Hepatocyte (in vitro differentiated cells): ENCODE results near the gene SH3BGR.

ENCODE experiments used
- EZH2 ChIP-seq: fragments of 200-600 bp; sonication (generic); IDR thresholded peaks from 2 replicates; pipeline ENCODE4 v1.6.1; 2016; ENCODE audit warnings: antibody characterized with exemption, mild to moderate bottlenecking, borderline replicate concordance
- TF ChIP-seq, protein P1 (sequence below): fragments of 200-600 bp; sonication (generic); IDR thresholded peaks from 2 replicates; pipeline ENCODE4 v1.5.1; 2016; ENCODE audit warnings: antibody characterized with exemption, mild to moderate bottlenecking; ENCODE audit not compliant: poor library complexity

GRCh38 chr21:39468559-39468958 is 16.8 kb downstream of the SH3BGR start:
- no peak for TF ChIP-seq EZH2
- TF ChIP-seq, protein P1, sequence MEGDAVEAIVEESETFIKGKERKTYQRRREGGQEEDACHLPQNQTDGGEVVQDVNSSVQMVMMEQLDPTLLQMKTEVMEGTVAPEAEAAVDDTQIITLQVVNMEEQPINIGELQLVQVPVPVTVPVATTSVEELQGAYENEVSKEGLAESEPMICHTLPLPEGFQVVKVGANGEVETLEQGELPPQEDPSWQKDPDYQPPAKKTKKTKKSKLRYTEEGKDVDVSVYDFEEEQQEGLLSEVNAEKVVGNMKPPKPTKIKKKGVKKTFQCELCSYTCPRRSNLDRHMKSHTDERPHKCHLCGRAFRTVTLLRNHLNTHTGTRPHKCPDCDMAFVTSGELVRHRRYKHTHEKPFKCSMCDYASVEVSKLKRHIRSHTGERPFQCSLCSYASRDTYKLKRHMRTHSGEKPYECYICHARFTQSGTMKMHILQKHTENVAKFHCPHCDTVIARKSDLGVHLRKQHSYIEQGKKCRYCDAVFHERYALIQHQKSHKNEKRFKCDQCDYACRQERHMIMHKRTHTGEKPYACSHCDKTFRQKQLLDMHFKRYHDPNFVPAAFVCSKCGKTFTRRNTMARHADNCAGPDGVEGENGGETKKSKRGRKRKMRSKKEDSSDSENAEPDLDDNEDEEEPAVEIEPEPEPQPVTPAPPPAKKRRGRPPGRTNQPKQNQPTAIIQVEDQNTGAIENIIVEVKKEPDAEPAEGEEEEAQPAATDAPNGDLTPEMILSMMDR = no peak
